Bone marrow (tissue), 2 donors: ENCODE results near the gene LMNB1.
A peak's percentile ranks its signal among the peaks of the same experiment; 100 is the strongest.
"Not testable (repeated sequence)": the region's sequence is repeated elsewhere in the genome, so short reads cannot be mapped to it uniquely, and the experiment has no call there.

Source experiments
- DNase-seq, 2 donors: peaks; one replicate each; lab custom pipeline; 2025; lab: John Stamatoyannopoulos, UW

LMNB1 gene

GRCh38 chr5:126776499-126777256, at the start of gene LMNB1:
TSS of gene LMNB1 (plus strand) at chr5:126777136. CDS start at chr5:126777509, 373 bp downstream.
- DNase-seq: peak; percentile 82 to 86

GRCh38 chr5:126732716-126733115, 44.2 kb upstream of the LMNB1 start:
- no peak for DNase-seq

- DNase-seq: not testable (repeated sequence)
Observed at GRCh38 chr5:126734573-126734972, 42.4 kb upstream of the LMNB1 start.

GRCh38 chr5:126736141-126736540, 40.8 kb upstream of the LMNB1 start:
- DNase-seq: no peak

- DNase-seq: no peak
Observed at GRCh38 chr5:126741361-126741760, 35.6 kb upstream of the LMNB1 start.

- DNase-seq: no peak
Observed at GRCh38 chr5:126742425-126742824, 34.5 kb upstream of the LMNB1 start.

- DNase-seq: no peak
Observed at GRCh38 chr5:126744836-126745235, 32.1 kb upstream of the LMNB1 start.

- DNase-seq: no peak
Observed at GRCh38 chr5:126745259-126745992, 31.5 kb upstream of the LMNB1 start.

GRCh38 chr5:126746290-126746689, 30.6 kb upstream of the LMNB1 start:
- DNase-seq: no peak

GRCh38 chr5:126752081-126752785, 24.7 kb upstream of the LMNB1 start:
- peak in 1 of 2 donors; percentile 17 for DNase-seq

- no peak for DNase-seq
Observed at GRCh38 chr5:126753227-126753626, 23.7 kb upstream of the LMNB1 start.

GRCh38 chr5:126754609-126755008, 22.3 kb upstream of the LMNB1 start:
- DNase-seq: no peak

GRCh38 chr5:126755593-126755992, 21.3 kb upstream of the LMNB1 start:
- DNase-seq: no peak

GRCh38 chr5:126757713-126758357, 19.1 kb upstream of the LMNB1 start:
- DNase-seq: no peak

- DNase-seq: no peak
Observed at GRCh38 chr5:126763371-126763770, 13.6 kb upstream of the LMNB1 start.

GRCh38 chr5:126769703-126770102, 7.2 kb upstream of the LMNB1 start:
- DNase-seq: no peak

- DNase-seq: not testable (repeated sequence)
Observed at GRCh38 chr5:126773536-126773935, 3.4 kb upstream of the LMNB1 start.

GRCh38 chr5:126774595-126774994, 2.3 kb upstream of the LMNB1 start:
- not testable (repeated sequence) for DNase-seq

- DNase-seq: peak in 1 of 2 donors; percentile 49
Observed at GRCh38 chr5:126777257-126777974, 480 bp downstream of the LMNB1 start.

GRCh38 chr5:126777975-126778674, 1.2 kb downstream of the LMNB1 start:
- peak; percentile 71 to 90 for DNase-seq
